Mesodermal cell (in vitro differentiated cells): Measurements from ENCODE around the gene ZNF41.
"Not testable (repeated sequence)": the region's sequence is repeated elsewhere in the genome, so short reads cannot be mapped to it uniquely, and the experiment has no call there.

Experiments
- H3K27ac ChIP-seq: 2 replicates; pipeline ENCODE4 v1.7.0; 2013; ENCODE audit warnings: mild to moderate bottlenecking, low read depth, low read length, moderate library complexity; ENCODE audit not compliant: severe bottlenecking
- H3K36me3 ChIP-seq: 2 replicates; pipeline ENCODE4 v1.7.1; 2013; ENCODE audit warnings: mild to moderate bottlenecking, low read length, moderate library complexity; ENCODE audit not compliant: control insufficient read depth, insufficient read depth
- H3K4me1 ChIP-seq: one replicate; pipeline ENCODE4 v1.7.1; 2013; ENCODE audit warnings: mild to moderate bottlenecking, low read length; ENCODE audit not compliant: insufficient read depth, control insufficient read depth, poor library complexity, severe bottlenecking
- H3K4me3 ChIP-seq: 2 replicates; pipeline ENCODE4 v1.7.0; 2013; ENCODE audit warnings: low read length, control low read depth, mild to moderate bottlenecking; ENCODE audit not compliant: insufficient read depth, poor library complexity, severe bottlenecking; ENCODE audit errors: extremely low read depth
- H3K9me3 ChIP-seq: 2 replicates; pipeline ENCODE4 v1.7.1; 2013; ENCODE audit warnings: mild to moderate bottlenecking, low read length, moderate library complexity; ENCODE audit not compliant: control insufficient read depth
- WGBS, 2 experiments: methylation state at CpG; one replicate each; pipeline ENCODE4 v1.1.5; 2013; ENCODE audit warnings: missing lambda C conversion rate in 2 of 2; ENCODE audit not compliant: insufficient coverage in 2 of 2; 5-methylcytosine and 5-hydroxymethylcytosine counted together

ZNF41 gene

DNA sequence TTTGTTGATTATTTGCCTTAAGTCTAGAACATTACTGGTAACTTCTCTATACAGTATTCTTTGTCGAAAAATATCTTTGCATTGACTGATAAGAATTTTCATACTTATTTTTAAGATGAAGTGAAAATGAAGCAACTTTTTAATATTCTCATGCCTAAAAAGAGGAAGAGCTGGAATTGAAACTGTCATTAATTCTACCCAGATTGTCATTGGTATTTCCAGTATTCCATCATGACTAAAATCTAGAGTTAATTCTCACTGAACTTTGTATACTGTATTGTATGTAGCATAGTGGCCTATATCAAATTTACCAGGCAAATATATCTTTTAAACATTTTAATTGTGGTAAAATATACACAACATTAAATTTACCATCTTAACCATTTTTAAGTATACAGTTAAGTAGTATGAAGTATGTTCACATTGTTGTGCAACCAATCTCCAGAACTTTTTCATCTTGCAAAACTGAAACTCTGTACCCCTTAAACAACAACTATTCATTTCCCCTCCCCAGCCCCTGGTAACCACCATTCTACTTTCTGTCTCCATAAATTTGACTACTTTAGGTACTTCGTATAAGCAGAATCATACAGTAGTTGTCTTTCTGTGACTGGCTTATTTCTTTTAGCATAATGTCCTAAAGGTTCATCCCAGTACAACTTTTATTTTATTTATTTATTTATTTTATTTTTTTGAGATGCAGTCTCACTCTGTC lies 24.3 kb upstream of the ZNF41 start:
- Histone ChIP-seq H3K4me1 (no peaks in the 10 kb centered on the region), H3K36me3 (no peaks in the 10 kb centered on the region), H3K9me3 (no peaks in the 10 kb centered on the region), H3K27ac (no peak overlapping the region), H3K4me3 (no peak overlapping the region)
- no CpG with 5 or more reads among the region's 2 CpGs for WGBS, 2 experiments

DNA sequence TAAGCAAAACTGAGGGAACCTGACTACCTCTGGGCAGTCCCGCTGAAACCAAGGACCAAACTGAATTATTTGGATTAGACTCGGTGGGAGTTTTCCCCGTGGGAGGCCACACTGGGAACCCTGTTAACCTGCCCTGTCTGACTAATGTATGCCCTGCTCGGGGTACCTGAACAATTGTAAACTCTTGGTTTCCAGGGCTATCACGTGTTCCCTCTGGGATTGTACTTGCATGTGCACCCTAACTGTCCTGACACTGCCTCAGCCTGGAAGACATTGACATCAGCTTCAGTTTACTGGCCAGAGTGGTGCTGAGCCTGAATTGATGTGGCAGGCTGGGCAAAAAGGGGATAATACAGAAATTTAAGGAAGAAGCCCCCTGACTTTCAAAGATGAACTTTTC lies 20.1 kb upstream of the ZNF41 start:
- Histone ChIP-seq H3K27ac (no peak overlapping the region), H3K4me1 (peaks cover 5% of the 10 kb centered on the region), H3K4me3 (no peak overlapping the region), H3K9me3 (no peaks in the 10 kb centered on the region), H3K36me3 (no peaks in the 10 kb centered on the region)
- 62 to 65% methylated on average over 4 to 5 of the region's 5 CpGs for WGBS, 2 experiments

DNA sequence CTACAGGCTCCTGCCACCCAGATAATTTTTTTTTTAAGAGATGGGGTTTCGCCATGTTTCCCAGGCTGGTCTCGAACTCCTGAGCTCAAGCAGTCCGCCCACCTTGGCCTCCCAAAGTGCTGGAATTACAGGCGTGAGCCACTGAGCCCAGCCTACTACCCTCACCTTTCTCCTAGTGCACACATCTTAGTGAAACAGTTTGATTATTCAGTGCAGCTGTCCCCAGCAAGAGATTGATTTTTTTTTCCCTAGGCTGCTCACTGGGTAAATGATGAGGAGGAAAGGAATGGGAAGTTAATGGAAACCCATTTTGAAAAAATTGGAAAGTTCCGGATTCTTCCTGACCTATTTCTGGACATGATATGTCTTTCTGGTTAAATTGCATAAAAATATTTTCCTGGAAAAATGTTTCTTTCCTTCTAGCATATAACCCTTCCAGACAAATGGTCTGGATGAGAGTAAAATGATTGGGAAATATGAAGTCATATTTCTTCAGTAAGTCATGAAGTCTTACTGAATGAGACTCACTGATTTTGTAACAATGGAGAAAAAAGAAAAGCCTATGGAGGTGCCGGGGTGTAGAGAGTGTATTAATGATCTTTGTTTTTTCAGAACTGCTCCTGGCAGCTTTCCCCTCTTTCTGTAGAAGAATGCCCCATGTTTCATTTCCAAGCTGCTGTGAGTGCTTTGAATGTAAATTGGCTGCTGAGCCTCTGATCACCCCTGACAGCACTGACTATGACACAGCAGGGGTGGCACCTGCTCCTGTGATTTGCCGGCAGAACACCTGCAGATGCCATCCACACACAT lies 19.5 kb upstream of the ZNF41 start:
- H3K27ac ChIP-seq: no peak overlapping the region
- H3K9me3 ChIP-seq: no peaks in the 10 kb centered on the region
- H3K4me3 ChIP-seq: no peak overlapping the region
- H3K4me1 ChIP-seq: peaks cover 5% of the 10 kb centered on the region
- WGBS, 2 experiments: no CpG with 5 or more reads among the region's 7 CpGs
- no peaks in the 10 kb centered on the region for H3K36me3 ChIP-seq

DNA sequence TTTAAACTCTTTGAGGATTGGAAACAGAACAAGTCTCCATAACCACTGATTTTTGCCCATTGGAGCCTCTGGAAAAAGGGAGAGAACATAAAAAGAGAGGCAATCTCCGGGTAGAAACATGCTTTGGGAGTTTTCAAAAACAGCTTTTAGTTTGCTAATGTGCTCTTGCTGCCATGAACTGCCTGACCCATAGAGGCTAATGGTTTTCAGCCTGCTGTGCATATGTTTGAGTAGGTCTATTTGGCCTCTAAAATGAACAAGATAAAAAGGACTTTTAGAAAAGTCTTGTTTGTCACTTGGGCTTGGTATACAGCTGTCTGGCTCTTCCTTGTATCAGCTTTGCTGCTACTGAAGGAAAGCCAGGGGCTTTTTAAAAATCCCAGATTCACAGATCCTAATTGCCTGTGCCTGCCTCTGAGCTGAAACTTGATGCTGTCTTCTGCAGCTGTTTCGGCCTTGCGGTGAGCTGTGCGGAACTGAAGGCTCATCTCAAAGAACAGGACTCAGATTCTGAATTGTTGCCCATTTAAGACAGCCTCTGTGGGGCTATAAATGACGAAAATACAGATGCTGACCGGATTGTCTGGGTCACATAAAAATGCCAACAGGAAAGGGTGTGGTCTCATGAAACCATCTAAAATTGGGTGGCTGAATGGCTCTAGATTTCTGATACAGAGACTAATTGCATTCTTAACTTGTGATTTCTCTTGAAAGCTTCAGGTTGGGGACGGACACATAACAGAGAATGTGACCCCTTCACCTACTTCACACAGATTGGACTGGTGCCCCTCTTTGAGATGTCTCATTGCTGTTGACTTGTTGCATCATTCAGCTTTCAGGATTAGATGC lies 18.4 kb upstream of the ZNF41 start:
- Histone ChIP-seq H3K4me3 (no peak overlapping the region), H3K36me3 (no peaks in the 10 kb centered on the region), H3K9me3 (no peaks in the 10 kb centered on the region), H3K4me1 (peaks cover 5% of the 10 kb centered on the region), H3K27ac (peak overlapping the region; percentile 36)
- WGBS, 2 experiments: 26 to 58% methylated on average over 3 to 5 of the region's 7 CpGs

DNA sequence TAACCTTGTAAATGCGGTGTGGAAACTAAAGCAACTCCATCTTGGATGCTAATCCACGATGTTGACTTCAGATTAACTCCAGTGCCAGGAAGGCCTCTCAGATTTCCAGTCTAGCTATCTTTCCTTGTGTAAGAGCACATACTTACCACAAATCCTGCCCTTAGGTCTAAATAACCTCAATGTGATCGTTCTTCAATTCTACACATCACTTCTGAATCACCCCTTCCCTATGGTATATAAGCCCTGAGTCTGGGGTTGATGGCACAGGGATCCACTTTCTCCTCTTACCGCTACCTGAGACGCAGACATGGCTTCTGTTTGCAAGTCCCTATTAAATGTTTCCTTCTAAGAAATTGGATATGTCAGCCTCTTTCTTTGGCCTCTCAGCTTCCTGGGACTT lies 17.5 kb upstream of the ZNF41 start:
- H3K9me3 ChIP-seq: no peaks in the 10 kb centered on the region
- H3K36me3 ChIP-seq: no peaks in the 10 kb centered on the region
- WGBS, 2 experiments: 80 to 91% methylated on average over 1 to 2 of the region's 5 CpGs
- H3K4me3 ChIP-seq: no peak overlapping the region
- peaks cover 5% of the 10 kb centered on the region for H3K4me1 ChIP-seq
- peak overlapping the region; percentile 36 for H3K27ac ChIP-seq

DNA sequence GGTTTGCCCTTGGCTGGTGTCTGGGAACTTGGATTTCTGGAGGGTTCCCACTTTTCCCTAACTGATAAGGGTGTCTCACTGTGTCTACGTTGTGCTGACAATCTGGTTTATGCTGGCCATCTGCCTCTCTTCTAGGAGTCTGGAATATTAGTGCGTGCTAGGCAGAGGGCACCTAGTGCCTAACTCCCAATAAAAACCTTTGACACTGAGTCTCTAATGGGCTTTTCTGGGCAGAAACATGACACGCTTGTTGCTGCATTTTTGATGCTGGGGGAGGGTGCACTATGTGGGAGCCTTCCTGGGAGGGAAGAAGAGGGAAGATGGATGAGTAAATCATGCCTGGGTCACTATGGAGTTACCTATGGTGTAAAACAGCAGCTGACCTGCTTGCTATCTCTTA lies 16.3 kb upstream of the ZNF41 start:
- Histone ChIP-seq H3K9me3 (no peaks in the 10 kb centered on the region), H3K36me3 (no peaks in the 10 kb centered on the region), H3K4me1 (peaks cover 5% of the 10 kb centered on the region), H3K4me3 (no peak overlapping the region), H3K27ac (no peak overlapping the region)
- 86% methylated on average over 1 of the region's 3 CpGs; no CpG with 5 or more reads in 1 of the 2 experiments for WGBS, 2 experiments

DNA sequence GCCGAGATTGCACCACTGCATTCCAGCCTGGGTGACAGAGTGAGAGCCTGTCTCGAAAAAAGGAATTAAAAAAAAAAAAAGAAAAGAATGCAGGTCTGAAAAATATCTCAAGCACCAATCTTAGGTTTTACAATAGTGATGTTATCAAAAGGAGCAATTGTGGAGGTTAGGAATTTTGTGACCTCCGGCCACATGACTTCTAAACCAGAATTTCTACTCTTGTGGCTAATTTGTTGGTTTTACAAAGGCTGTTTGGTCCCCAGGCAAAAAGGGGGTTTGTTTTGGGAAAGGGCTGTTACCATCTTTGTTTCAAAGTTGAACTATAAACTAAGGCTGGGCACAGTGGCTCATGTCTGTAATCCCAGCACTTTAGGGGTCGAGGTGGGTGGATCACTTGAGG lies 15.4 kb upstream of the ZNF41 start:
- Histone ChIP-seq H3K36me3 (no peaks in the 10 kb centered on the region), H3K9me3 (no peaks in the 10 kb centered on the region), H3K27ac (no peak overlapping the region), H3K4me3 (no peak overlapping the region), H3K4me1 (peaks cover 5% of the 10 kb centered on the region)
- WGBS, 2 experiments: 100% methylated on average over 1 of the region's 4 CpGs

DNA sequence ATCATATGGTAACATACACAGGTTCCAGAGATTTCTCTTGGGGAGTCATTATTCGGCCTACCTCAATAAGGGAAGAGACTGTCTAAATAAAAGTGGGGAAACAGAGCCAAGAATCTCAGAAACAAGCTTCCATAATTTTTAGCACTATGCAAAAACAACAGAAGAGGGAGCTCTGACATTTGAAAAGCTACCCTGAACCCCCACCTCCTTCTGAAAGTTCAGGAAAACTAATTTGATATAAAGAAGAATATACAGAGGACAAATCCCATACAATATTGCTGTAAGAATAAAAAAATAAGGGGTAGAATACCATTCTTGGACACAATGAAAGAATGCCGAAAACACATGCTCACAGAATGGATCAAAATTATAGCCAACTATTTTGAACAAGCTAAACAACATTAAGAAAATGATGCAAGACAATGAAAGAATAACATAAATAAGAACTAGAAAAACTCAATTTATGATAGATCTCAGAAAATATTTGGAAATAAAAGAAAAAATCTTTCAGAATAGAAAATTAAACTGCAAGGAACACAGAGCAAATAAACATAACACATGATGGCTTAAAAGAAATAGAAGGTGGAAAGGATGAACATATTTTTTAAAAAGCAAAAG lies 14.4 kb upstream of the ZNF41 start:
- no peak overlapping the region for H3K4me3 ChIP-seq
- WGBS, 2 experiments: no CpG with 5 or more reads among the region's 2 CpGs
- H3K36me3 ChIP-seq: no peaks in the 10 kb centered on the region
- H3K4me1 ChIP-seq: peaks cover 5% of the 10 kb centered on the region
- no peak overlapping the region for H3K27ac ChIP-seq
- H3K9me3 ChIP-seq: no peaks in the 10 kb centered on the region

DNA sequence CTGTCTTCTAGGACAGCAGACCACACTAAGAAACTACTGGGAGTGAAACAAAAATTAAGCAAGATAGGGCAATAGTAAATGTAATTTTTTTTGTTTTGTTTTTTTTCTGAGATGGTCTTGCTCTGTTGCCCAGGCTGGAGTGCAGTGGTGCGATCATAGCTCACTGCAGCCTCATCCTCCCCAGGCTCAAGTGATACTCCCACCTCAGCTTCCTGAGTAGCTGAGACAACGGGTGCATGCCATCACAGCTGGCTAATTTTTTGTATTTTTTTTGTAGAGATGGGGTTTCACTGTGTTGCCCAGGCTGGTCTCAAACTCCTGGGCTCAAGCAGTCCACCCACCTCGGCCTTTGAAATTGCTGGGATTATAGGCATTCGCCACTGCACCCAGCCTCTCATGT lies 9.1 kb upstream of the ZNF41 start:
- not testable (repeated sequence) for H3K27ac ChIP-seq, H3K4me3 ChIP-seq, H3K9me3 ChIP-seq, H3K36me3 ChIP-seq, H3K4me1 ChIP-seq
- WGBS, 2 experiments: no CpG with 5 or more reads among the region's 4 CpGs

DNA sequence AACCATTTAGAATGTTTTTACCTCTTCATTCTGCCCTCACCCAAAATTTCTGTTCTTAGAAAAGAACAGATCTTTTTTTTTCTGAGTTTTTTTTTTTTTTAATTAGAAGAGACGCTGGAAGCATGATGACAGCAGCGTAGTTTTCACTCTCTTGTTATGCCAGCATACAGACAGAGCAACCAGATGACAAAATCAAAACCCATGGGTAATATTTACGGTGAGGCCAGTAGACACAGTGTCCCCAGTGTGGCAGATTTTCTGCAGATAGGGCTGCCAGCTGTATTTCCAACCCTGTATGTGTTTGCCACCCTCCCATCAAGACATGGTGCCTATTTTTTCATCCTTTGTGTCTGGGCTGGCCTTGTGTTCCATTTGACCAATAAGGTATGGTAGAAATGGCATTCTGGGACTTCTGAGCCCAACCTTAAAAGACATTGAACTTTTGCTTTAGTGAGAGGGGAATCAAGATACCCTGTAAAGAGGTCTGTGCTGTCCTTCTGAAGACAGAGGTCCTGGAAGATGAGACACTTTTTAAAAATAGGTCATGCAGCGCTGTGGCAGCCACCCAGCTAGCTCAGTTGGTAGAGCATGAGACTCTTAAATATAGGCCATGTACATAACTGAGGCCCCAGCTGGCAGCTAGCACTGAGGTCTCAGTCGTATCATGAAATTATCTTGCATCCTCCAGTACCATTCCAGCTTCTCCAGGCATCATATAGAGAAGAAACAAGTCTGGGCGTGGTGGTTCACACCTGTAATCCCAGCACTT lies 6.7 kb upstream of the ZNF41 start:
- no peak overlapping the region for H3K27ac ChIP-seq
- H3K36me3 ChIP-seq: no peaks in the 10 kb centered on the region
- no peak overlapping the region for H3K4me3 ChIP-seq
- H3K9me3 ChIP-seq: no peaks in the 10 kb centered on the region
- 100% methylated on average over 1 of the region's 6 CpGs; no CpG with 5 or more reads in 1 of the 2 experiments for WGBS, 2 experiments
- peaks cover under 1% of the 10 kb centered on the region for H3K4me1 ChIP-seq
